ENCODE results near the gene SLC38A11. TPM values are rescaled to one million over a fixed set of nuclear protein-coding genes. Genes with fewer than 3 reads are reported as not detected.

SLC38A11 gene
- total RNA-seq, 4 donors from 2014 or later = 0.20 to 2.8 (median 0.78) TPM; not detected in 1

- intact Hi-C loops (cut with DNase I; ENCODE audit: low total_unique reads) = no loop called here
- ATAC-seq = no peak
Observed at GRCh38 chr2:164875334-164876205, 79.8 kb downstream of the SLC38A11 start.

GRCh38 chr2:164873210-164873908 is 82.0 kb downstream of the SLC38A11 start:
- in situ Hi-C loops (cut with MboI; ENCODE audit: low sequenced_read_pairs in 4 of 4) (no loop called here), intact Hi-C loops (cut with DNase I; ENCODE audit: low total_unique reads) (no loop called here)
- H3K27me3 ChIP-seq = no peaks in the 10 kb centered on the region
- DNase-seq (no peak), ATAC-seq (no peak)
- no peaks in the 10 kb centered on the region for H3K9me3 ChIP-seq
- no peak overlapping the region for H3K27ac ChIP-seq
- TF ChIP-seq POLR2A (IDR thresholded peaks at IDR 0.05) (no peak), CTCF (IDR thresholded peaks at IDR 0.05 in 4 of 5, conservative IDR thresholded peaks at IDR 0.05 in 1 of 5) (no peak)
- no peak overlapping the region for H3K4me3 ChIP-seq
- no peaks in the 10 kb centered on the region for H3K36me3 ChIP-seq
- no peaks in the 10 kb centered on the region for H3K4me1 ChIP-seq

More at GRCh38 chr2:164875334-164876205, 79.8 kb downstream of the SLC38A11 start:
- Histone ChIP-seq H3K36me3 (no peaks in the 10 kb centered on the region), H3K4me3 (no peak overlapping the region), H3K27ac (no peak overlapping the region), H3K9me3 (no peaks in the 10 kb centered on the region), H3K27me3 (no peaks in the 10 kb centered on the region), H3K4me1 (no peaks in the 10 kb centered on the region)
- no peak for TF ChIP-seq POLR2A (IDR thresholded peaks at IDR 0.05)
- TF ChIP-seq CTCF (IDR thresholded peaks at IDR 0.05 in 4 of 5, conservative IDR thresholded peaks at IDR 0.05 in 1 of 5) = no peak
- in situ Hi-C loops (cut with MboI; ENCODE audit: low sequenced_read_pairs in 4 of 4) = no loop called here
- no peak for DNase-seq

- no peaks in the 10 kb centered on the region for H3K4me1 ChIP-seq
- H3K36me3 ChIP-seq = no peaks in the 10 kb centered on the region
- DNase-seq = no peak
- H3K4me3 ChIP-seq = no peak overlapping the region
- no peaks in the 10 kb centered on the region for H3K27me3 ChIP-seq
- no peak overlapping the region for H3K27ac ChIP-seq
- TF ChIP-seq CTCF (IDR thresholded peaks at IDR 0.05 in 4 of 5, conservative IDR thresholded peaks at IDR 0.05 in 1 of 5) = no peak
- TF ChIP-seq POLR2A (IDR thresholded peaks at IDR 0.05) = no peak
- H3K9me3 ChIP-seq = no peaks in the 10 kb centered on the region
- intact Hi-C loops (cut with DNase I; ENCODE audit: low total_unique reads) = no loop called here
- in situ Hi-C loops (cut with MboI; ENCODE audit: low sequenced_read_pairs in 4 of 4) = no loop called here
- no peak for ATAC-seq
Observed at GRCh38 chr2:164871404-164871803, 83.9 kb downstream of the SLC38A11 start.

GRCh38 chr2:164869420-164869772 is 85.9 kb downstream of the SLC38A11 start:
- ATAC-seq (no peak), DNase-seq (no peak)
- Histone ChIP-seq H3K36me3 (no peaks in the 10 kb centered on the region), H3K4me3 (no peak overlapping the region), H3K27me3 (no peaks in the 10 kb centered on the region), H3K27ac (no peak overlapping the region), H3K4me1 (no peaks in the 10 kb centered on the region), H3K9me3 (no peaks in the 10 kb centered on the region)
- TF ChIP-seq POLR2A (IDR thresholded peaks at IDR 0.05) (no peak), CTCF (IDR thresholded peaks at IDR 0.05 in 4 of 5, conservative IDR thresholded peaks at IDR 0.05 in 1 of 5) (no peak)
- in situ Hi-C loops (cut with MboI; ENCODE audit: low sequenced_read_pairs in 4 of 4) (no loop called here), intact Hi-C loops (cut with DNase I; ENCODE audit: low total_unique reads) (no loop called here)
